Limb (tissue), 2 donors: ENCODE measurements around the gene C6orf52.
"Not testable (repeated sequence)": the region's sequence is repeated elsewhere in the genome, so short reads cannot be mapped to it uniquely, and the experiment has no call there.

Source experiments
- DNase-seq, 2 donors: peaks; one replicate each; pipeline ENCODE4 v3.0.0-alpha.2; 2016; ENCODE audit errors: extremely low spot score in 2 of 2

C6orf52 gene

GRCh38 chr6:10694302-10695085, at the start of gene C6orf52, which contains the start of gene PAK1IP1:
C6orf52 (minus strand) TSS chr6:10694616; CDS start chr6:10687550, 7,066 bp downstream.
PAK1IP1 (plus strand) TSS chr6:10694972; CDS start chr6:10694986, 14 bp downstream.
- DNase-seq = peak; percentile 96

- no peak for DNase-seq
Measured at GRCh38 chr6:10743515-10743914, 49.1 kb upstream of the C6orf52 start.

DNA sequence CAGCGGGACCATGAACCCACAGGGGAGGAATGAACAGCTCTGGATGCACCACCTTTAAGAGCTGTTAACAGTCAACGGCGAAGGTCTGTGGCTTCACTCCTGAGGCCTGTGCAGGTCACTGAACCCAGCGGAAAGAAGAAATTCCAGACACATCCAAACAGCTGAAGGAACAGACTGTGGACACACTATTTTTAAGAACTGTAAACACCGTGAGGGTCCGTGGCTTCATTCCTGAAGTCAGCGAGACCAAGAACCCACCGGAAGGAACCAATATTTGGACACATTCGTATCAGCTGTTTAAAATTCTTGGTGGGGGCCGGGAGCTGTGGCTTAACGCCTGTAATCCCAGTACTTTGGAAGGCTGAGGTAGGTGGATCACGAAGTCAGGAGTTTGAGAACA, 47.8 kb upstream of the C6orf52 start:
- DNase-seq = no peak

DNA sequence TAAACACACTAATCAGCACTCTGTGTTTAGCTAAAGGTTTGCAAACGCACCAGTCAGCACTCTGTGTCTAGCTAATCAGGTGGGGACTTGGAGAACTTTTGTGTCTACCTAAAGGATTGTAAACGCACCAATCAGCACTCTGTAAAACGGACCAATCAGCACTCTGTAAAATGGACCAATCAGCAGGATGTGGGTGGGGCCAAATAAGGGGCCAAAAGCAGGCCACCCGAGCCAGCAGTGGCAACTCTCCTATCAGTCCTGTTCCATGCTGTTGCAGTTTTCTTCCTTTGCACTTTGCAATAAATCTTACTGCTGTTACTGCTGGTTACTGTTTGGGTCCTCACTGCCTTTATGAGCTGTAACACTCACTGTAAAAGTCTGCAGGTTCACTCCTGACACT, 47.2 kb upstream of the C6orf52 start:
- not testable (repeated sequence) for DNase-seq

- DNase-seq = no peak
Measured at GRCh38 chr6:10740061-10740460, 45.6 kb upstream of the C6orf52 start.

- no peak for DNase-seq
Measured at GRCh38 chr6:10736731-10737130, 42.3 kb upstream of the C6orf52 start.

- no peak for DNase-seq
Measured at GRCh38 chr6:10733863-10734262, 39.4 kb upstream of the C6orf52 start.

DNA sequence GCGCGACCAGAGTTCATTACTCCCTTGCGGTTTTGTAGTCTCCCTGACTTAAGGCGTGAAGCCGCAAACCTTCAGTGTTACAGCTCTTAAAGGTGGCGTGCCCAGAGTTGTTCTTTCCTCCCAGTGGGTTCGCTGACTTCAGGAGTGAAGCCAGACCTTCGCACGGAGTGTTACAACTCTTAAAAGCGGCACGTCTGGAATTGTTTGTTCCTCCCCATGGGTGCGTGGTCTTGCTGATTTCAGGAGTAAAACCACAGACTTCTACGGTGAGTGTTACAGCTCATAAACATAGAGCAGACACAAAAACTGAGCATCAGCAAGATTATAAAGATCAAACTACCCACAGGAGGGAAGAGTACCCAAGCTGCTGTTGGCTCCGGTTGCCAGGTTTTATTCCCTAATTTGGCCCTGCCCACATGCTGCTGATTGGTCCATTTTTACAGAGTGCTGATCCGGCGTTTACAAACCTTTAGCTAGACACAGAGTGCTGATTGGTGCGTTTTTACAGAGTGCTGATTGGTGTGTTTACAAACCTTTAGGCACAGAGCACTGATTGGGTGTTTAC, 38.8 kb upstream of the C6orf52 start:
- DNase-seq = no peak

DNA sequence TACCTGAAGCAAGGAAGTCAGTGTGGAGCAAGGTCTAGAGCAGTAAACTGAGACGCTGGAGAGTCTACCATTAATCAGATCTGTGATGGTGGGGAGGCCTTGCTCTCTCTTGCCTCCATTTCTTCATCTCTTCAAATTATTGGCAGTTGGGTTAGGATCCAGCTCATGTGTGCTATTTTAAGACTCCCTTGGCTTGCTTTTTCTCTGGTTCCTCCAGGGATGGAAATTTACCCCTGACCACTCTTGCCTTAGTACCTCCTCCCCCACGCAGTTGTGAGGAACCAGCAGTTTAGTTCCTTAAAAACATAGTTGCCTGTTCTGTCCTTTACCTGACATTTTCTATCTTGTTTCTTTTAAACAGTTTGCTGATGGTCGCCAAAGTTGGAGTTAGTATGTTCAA, 35.8 kb upstream of the C6orf52 start:
- no peak for DNase-seq

- DNase-seq = no peak
Measured at GRCh38 chr6:10725716-10726115, 31.3 kb upstream of the C6orf52 start.

DNA sequence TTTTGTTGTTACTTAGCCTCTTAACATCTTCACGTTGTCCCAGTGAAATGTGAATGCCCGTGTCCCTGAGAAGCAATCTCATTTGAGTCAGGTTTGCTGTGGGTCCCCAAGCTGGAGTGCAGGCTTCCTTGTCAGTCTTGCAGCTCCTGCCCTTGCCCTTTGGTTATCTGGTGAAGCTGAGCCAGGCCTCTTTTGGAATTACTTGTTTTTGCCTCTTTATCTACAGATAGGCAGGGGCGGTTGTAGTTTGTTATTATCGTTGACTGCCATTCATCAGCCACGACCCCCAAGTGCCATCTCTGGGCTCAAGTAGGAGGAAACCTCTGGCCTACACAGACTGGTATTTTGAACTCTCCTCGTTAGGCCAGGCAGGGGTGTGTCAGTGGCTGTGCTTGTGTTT, 30.6 kb upstream of the C6orf52 start:
- DNase-seq = no peak

DNA sequence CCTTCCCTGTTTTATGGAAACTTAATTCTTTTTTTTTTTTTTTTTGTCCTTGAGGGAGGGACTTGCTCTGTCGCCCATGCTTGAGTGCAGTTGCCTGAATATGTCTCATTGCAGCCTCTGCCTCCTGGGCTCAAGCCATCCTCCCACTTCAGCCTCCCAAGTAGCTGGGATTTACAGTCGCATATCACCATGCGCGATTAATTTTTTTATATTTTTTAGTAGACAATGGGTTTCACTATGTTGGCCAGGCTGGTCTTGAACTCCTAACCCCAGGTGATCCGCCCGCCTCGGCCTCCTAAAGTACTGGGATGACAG, 29.1 kb upstream of the C6orf52 start:
- DNase-seq = no peak

DNA sequence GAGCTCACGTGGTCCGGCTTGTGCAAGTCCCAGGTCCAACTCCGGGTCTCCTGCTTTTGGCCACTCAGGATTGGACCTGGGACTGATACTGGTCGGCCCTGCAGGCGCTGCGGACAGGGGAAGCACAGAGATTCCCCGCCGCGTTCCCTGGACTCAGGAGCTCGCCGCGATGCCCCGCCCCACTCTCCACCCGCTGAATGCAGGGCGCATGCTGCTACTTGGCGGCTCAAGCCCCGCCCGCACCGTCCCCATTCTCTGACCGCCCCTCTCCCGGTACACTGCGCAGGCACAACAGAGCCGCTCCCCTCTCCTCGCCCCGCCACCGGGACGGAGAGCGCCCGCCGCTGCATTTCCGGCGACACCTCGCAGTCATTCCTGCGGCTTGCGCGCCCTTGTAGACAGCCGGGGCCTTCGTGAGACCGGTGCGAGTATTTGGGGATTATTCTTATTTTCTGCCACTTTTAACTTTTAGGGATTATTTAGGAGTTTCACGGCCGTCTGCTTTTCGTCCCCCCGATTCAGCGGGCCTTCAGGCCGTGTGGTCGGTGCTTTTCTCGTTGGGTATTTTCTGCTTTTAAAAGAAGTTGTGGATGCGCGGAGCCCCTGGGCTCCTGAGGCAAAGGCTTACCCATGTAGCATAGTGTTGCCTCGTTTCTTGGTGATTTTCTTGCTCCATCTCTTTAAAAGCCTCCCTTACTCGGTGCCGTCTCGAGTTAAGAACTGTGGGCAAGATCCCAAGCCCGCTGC, 28.6 kb upstream of the C6orf52 start, which contains the start of gene TMEM14C:
Gene TMEM14C (plus strand): TSS at position 251 of the 747 bp plus-strand sequence. CDS start 1,544 bp downstream, outside the sequence.
- DNase-seq = peak; percentile 98

DNA sequence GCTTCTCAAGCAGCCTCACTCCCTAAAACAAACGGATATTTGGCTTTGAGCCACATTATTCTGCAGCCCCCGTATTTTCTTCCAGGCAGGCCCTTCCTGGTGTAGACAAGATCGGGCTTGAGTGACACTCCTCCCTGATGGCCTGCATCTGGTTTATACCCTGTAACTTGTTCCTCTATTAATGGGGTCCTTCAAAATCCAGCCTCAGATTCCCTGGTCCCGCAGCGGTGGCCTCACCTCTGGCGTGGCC, 28.1 kb upstream of the C6orf52 start:
- DNase-seq = no peak

- DNase-seq = no peak
Measured at GRCh38 chr6:10721850-10722569, 27.6 kb upstream of the C6orf52 start.

- not testable (repeated sequence) for DNase-seq
Measured at GRCh38 chr6:10720960-10721849, 26.8 kb upstream of the C6orf52 start.

DNA sequence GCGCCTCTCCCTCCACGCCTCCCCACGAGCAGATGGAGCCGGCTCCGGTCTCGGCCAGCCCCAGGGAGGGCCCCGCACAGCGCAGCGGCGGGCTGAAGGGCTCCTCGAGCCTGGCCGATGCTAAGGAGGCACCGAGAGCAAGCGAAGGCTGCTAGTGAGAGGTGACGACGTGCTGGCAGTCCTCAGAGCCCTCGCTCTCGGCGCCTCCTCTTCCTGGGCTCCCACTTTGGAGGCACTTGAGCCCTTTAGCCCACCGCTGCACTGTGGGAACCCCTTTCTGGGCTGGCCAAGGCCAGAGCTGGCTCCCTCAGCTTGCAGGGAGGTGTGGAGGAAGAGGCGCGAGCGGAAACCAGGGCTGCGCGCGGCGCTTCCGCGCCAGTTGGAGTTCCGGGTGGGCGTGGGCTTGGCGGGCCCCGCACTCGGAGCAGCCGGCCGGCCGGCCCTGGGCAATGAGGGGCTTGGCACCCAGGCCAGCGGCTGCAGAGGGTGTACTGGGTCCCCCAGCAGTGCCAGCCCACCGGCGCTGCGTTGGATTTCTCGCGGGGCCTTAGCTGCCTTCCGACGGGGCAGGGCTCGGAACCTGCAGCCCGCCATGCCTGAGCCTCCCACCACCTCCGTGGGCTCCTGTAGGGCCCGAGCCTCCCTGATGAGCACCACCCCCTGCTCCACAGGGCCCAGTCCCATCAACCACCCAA, 26.0 kb upstream of the C6orf52 start:
- peak in 1 of 2 donors; percentile 67 for DNase-seq

GRCh38 chr6:10719964-10720264, 25.5 kb upstream of the C6orf52 start:
- DNase-seq = no peak

- DNase-seq = no peak
Measured at GRCh38 chr6:10719296-10719963, 25.0 kb upstream of the C6orf52 start.

GRCh38 chr6:10713962-10714361, 19.5 kb upstream of the C6orf52 start:
- no peak for DNase-seq
